HEK293T (cell line): ENCODE results near the gene LRRC75A.

Source experiments
- CTCF ChIA-PET: fragments of 350-600 bp; formaldehyde crosslinking; extraction: SDS; loops from one replicate; lab custom pipeline; 2021; ENCODE audit warnings: antibody characterized with exemption, inconsistent platforms; lab: Yijun Ruan, JAX
- POLR2A ChIA-PET: fragments of 350-600 bp; formaldehyde crosslinking; extraction: SDS; loops from one replicate; lab custom pipeline; 2020; ENCODE audit warnings: antibody characterized with exemption, inconsistent platforms; lab: Yijun Ruan, JAX
- DNase-seq: peaks from one replicate; pipeline ENCODE4 v3.0.0; 2012; ENCODE audit warnings: mixed read lengths; ENCODE audit errors: extremely low spot score
- ARNT ChIP-seq: fragments of 450-650 bp; IDR thresholded peaks from 2 replicates; pipeline ENCODE4 v1.6.1; 2017; ENCODE audit warnings: mild to moderate bottlenecking
- BHLHE40 ChIP-seq: fragments of 450-650 bp; IDR thresholded peaks from 2 replicates; pipeline ENCODE4 v1.6.1; 2016; ENCODE audit warnings: mild to moderate bottlenecking, moderate library complexity, borderline replicate concordance
- CTBP1 ChIP-seq: fragments of 450-650 bp; IDR thresholded peaks from 2 replicates; pipeline ENCODE4 v1.6.1; 2016; ENCODE audit warnings: borderline replicate concordance
- ELF4 ChIP-seq: fragments of 450-650 bp; IDR thresholded peaks from 2 replicates; pipeline ENCODE4 v1.6.1; 2017; ENCODE audit warnings: antibody characterized with exemption
- FOXA1 ChIP-seq: fragments of 450-650 bp; IDR thresholded peaks from 2 replicates; pipeline ENCODE4 v1.6.1; 2016; ENCODE audit warnings: mild to moderate bottlenecking
- FOXK2 ChIP-seq: fragments of 450-650 bp; IDR thresholded peaks from 2 replicates; pipeline ENCODE4 v1.6.1; 2016; ENCODE audit warnings: mild to moderate bottlenecking
- FOXM1 ChIP-seq: fragments of 450-650 bp; IDR thresholded peaks from 2 replicates; pipeline ENCODE4 v1.6.1; 2017; ENCODE audit warnings: mild to moderate bottlenecking, borderline replicate concordance
- HDGF ChIP-seq: fragments of 450-650 bp; IDR thresholded peaks from 2 replicates; pipeline ENCODE4 v1.6.1; 2017; ENCODE audit warnings: antibody characterized with exemption, borderline replicate concordance
- L3MBTL2 ChIP-seq: fragments of 450-650 bp; conservative IDR thresholded peaks from 2 replicates; pipeline ENCODE4 v1.6.1; 2016; ENCODE audit warnings: mild to moderate bottlenecking
- LEF1 ChIP-seq: fragments of 450-650 bp; IDR thresholded peaks from 2 replicates; pipeline ENCODE4 v1.6.1; 2017; ENCODE audit warnings: mild to moderate bottlenecking, borderline replicate concordance
- NFRKB ChIP-seq: fragments of 450-650 bp; IDR thresholded peaks from 2 replicates; pipeline ENCODE4 v1.6.1; 2016; ENCODE audit warnings: mild to moderate bottlenecking, moderate library complexity
- SP1 ChIP-seq: fragments of 450-650 bp; IDR thresholded peaks from 2 replicates; pipeline ENCODE4 v1.6.1; 2017
- SUZ12 ChIP-seq: fragments of 450-650 bp; IDR thresholded peaks from 2 replicates; pipeline ENCODE4 v1.6.1; 2016; ENCODE audit warnings: mild to moderate bottlenecking
- TARDBP ChIP-seq: fragments of 450-650 bp; IDR thresholded peaks from 2 replicates; pipeline ENCODE4 v1.6.1; 2016
- ZNF384 ChIP-seq: fragments of 450-650 bp; IDR thresholded peaks from 2 replicates; pipeline ENCODE4 v1.6.1; 2016
- TF ChIP-seq, protein P1 (sequence below): fragments of 450-650 bp; IDR thresholded peaks from 2 replicates; pipeline ENCODE4 v1.6.1; 2016

The LRRC75A gene

GRCh38 chr17:16484445-16485175 is 7.4 kb downstream of the LRRC75A start:
- TF ChIP-seq NFRKB = no peak
- no peak for TF ChIP-seq TARDBP
- TF ChIP-seq ARNT = no peak
- TF ChIP-seq ELF4 = no peak
- no peak for TF ChIP-seq L3MBTL2
- TF ChIP-seq SP1 = no peak
- TF ChIP-seq SUZ12 = no peak
- no peak for TF ChIP-seq FOXA1
- no peak for TF ChIP-seq FOXK2
- TF ChIP-seq CTBP1 = no peak
- TF ChIP-seq BHLHE40 = no peak
- TF ChIP-seq HDGF = no peak
- no peak for TF ChIP-seq ZNF384
- no peak for TF ChIP-seq FOXM1
- ChIA-PET POLR2A (interaction anchor here (0.7 kb wide), 1 partner anchor 46 kb away, joined by 3 read pairs; no protein-coding TSS in a partner anchor), CTCF (no interaction called here)
- DNase-seq = no peak

DNA sequence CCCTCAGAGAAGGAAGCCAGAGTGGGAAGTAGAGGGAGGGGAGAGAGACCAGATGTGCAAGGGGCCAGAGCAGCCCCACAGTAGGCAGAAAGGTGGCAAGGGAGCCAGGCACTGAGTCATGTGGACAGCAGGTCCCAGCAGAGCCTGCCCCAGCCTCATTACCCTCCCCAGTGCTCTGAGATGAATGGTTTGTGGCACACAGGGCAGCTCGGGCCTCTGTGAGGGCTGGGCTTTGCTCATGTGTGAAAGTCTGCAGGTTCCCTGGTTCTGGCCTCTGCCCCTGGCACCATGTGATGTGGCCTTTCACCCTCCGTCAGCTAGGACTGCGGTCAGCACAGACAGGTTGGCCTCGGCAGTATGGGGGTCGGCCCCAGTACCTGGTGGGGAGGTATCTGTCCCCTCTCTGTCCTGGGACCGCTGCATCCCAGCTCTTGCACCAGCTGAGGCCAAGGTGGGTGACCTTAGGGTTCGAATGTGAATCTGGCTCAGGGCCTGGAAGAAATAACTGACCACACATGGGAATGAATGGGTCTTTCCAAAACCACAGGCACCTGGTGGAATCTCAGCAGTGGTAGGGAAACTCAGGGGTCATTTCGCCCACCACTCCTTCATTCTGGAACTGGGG is 8.9 kb downstream of the LRRC75A start:
- no peak for DNase-seq
- TF ChIP-seq ARNT (no peak), FOXA1 (no peak), FOXM1 (no peak), BHLHE40 (no peak), HDGF (no peak), L3MBTL2 (no peak), LEF1 (no peak), TARDBP (no peak), NFRKB (no peak), SUZ12 (no peak), CTBP1 (no peak), SP1 (no peak), FOXK2 (no peak), ZNF384 (no peak)
- TF ChIP-seq, protein P1, sequence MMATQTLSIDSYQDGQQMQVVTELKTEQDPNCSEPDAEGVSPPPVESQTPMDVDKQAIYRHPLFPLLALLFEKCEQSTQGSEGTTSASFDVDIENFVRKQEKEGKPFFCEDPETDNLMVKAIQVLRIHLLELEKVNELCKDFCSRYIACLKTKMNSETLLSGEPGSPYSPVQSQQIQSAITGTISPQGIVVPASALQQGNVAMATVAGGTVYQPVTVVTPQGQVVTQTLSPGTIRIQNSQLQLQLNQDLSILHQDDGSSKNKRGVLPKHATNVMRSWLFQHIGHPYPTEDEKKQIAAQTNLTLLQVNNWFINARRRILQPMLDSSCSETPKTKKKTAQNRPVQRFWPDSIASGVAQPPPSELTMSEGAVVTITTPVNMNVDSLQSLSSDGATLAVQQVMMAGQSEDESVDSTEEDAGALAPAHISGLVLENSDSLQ = no peak
- POLR2A ChIA-PET = interaction anchor here (1.5 kb wide), 1 partner anchor 44 kb away, joined by 4 read pairs; no protein-coding TSS in a partner anchor
- CTCF ChIA-PET = interaction anchor here (0.5 kb wide), 1 partner anchor 113 kb away, joined by 6 read pairs; no protein-coding TSS in a partner anchor

GRCh38 chr17:16482253-16482652 is 9.7 kb downstream of the LRRC75A start:
- no peak for TF ChIP-seq CTBP1
- TF ChIP-seq ZNF384 = no peak
- TF ChIP-seq LEF1 = no peak
- no peak for TF ChIP-seq FOXK2
- no peak for TF ChIP-seq SUZ12
- TF ChIP-seq HDGF = no peak
- no peak for TF ChIP-seq NFRKB
- TF ChIP-seq TARDBP = no peak
- POLR2A ChIA-PET = interaction anchor here (1.5 kb wide), 1 partner anchor 43 kb away, joined by 4 read pairs; no protein-coding TSS in a partner anchor
- CTCF ChIA-PET = interaction anchor here (0.7 kb wide), 1 partner anchor 55 kb away, joined by 3 read pairs; no protein-coding TSS in a partner anchor

GRCh38 chr17:16480995-16481394 is 11.0 kb downstream of the LRRC75A start:
- no peak for DNase-seq
- ChIA-PET POLR2A (interaction anchor here (1.5 kb wide), 1 partner anchor 43 kb away, joined by 3 read pairs; no protein-coding TSS in a partner anchor), CTCF (no interaction called here)
- no peak for TF ChIP-seq CTBP1
- no peak for TF ChIP-seq L3MBTL2
- no peak for TF ChIP-seq ELF4
- no peak for TF ChIP-seq FOXA1
- no peak for TF ChIP-seq ARNT
- TF ChIP-seq SUZ12 = no peak
- TF ChIP-seq FOXK2 = no peak
- TF ChIP-seq SP1 = no peak
- TF ChIP-seq NFRKB = no peak
- TF ChIP-seq BHLHE40 = no peak
- TF ChIP-seq FOXM1 = no peak
- no peak for TF ChIP-seq LEF1
- no peak for TF ChIP-seq TARDBP
- no peak for TF ChIP-seq ZNF384
- TF ChIP-seq, protein P1 = no peak
- no peak for TF ChIP-seq HDGF

More at GRCh38 chr17:16482253-16482652, 9.7 kb downstream of the LRRC75A start:
- DNase-seq = no peak

DNA sequence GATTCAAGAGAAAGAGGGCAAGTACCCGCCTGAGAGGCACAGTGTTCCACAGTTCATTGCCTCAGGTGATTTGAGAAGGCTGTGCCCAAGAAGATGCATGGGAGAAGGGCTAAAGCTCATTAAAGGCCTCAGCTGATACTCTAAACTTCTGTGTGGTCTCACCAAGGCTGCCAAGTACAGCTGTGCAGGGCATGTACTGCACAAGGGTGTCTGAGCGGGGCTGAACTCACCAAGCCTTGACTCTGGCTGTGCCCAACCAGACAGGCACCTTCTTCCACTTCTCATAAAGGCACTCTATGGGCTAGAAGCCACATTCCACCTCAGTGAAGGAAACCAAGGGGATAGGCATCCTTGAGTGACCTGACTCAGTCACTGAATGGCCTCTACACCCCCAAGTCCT is 12.7 kb downstream of the LRRC75A start:
- no peak for TF ChIP-seq NFRKB
- POLR2A ChIA-PET = interaction anchor here (1.5 kb wide), 1 partner anchor 9 kb away, joined by 4 read pairs; no protein-coding TSS in a partner anchor
- CTCF ChIA-PET = interaction anchor here (1.2 kb wide), 1 partner anchor 42 kb away, joined by 3 read pairs; no protein-coding TSS in a partner anchor
- no peak for DNase-seq

GRCh38 chr17:16478649-16479048 is 13.3 kb downstream of the LRRC75A start:
- POLR2A ChIA-PET = interaction anchor here (1.0 to 4.0 kb wide), 3 partner anchors 10 to 98 kb away, joined by 3 to 16 read pairs (median 4); partner anchors contain the start of gene UBB
- CTCF ChIA-PET = interaction anchor here (1.2 kb wide), 1 partner anchor 43 kb away, joined by 3 read pairs; no protein-coding TSS in a partner anchor
- TF ChIP-seq ZNF384 (no peak), TARDBP (no peak), LEF1 (no peak), FOXK2 (no peak), HDGF (no peak), BHLHE40 (no peak), ARNT (no peak), CTBP1 (no peak), NFRKB (no peak), FOXM1 (no peak), ELF4 (no peak), L3MBTL2 (no peak), SP1 (no peak), FOXA1 (no peak), SUZ12 (no peak)
- TF ChIP-seq, protein P1 = no peak
- no peak for DNase-seq
